GM10266 (cell line): ENCODE data around the gene C1orf174.

Experiments used
- DNase-seq: peaks from one replicate; pipeline ENCODE4 v3.0.0; 2012; ENCODE audit errors: extremely low spot score
- CTCF ChIP-seq: IDR thresholded peaks from 2 replicates; pipeline ENCODE4 v1.5.1; 2012; ENCODE audit warnings: mild to moderate bottlenecking, low read depth; ENCODE audit not compliant: control insufficient read depth, insufficient read depth; ENCODE audit errors: missing control alignments

The C1orf174 gene

DNA sequence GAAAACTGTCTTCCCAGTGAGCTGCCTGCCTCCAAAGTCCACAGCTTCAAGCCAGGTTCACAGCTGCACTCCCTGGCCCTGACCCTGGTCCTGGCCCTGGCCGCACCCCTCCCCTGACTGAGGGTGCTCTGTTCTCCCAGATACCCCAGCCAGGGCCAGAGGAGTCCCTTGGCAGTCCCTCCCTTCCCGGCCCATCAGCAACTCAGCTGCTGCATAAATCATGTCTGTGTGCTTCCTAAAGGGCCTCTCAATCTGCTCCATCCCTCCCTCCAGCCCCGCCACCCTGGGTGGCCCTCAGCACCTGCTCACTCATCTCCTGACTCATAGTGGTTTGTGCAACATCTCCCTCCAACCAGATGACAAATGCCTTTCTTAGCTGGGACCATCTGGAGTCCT is 24.8 kb upstream of the C1orf174 start:
- no peak for TF ChIP-seq CTCF
- no peak for DNase-seq

DNA sequence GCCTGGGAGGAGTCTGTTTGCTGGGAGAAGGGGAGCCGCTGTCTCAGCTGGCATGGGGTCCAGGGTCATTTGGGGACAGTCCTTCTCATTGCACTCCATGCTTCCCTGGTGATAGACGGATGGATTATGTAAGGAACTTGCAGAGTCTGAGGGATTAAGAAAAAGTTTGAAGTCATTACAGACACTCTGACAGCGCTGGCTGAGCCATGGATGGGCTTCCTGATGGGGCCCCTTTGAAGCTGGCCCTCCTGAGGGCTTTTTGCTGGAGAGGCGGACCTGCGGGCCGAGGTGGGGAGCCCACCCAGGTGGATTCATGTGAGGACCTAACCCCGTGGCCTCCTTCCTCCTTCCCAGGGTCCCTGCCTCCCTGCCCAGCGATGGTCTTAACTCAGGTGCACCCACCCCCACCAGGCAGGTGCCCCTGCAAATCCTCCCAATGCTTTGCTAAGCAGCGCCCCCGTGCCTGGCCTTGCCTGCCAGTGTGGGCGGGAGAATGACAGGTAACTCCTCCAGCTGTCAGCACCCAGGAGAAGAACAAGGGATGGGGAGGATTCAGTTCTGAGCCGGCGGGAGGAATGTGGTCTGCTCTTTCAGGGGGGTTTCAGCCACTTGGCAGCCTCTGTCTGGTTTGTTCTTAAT is 24.2 kb upstream of the C1orf174 start:
- DNase-seq: no peak

DNA sequence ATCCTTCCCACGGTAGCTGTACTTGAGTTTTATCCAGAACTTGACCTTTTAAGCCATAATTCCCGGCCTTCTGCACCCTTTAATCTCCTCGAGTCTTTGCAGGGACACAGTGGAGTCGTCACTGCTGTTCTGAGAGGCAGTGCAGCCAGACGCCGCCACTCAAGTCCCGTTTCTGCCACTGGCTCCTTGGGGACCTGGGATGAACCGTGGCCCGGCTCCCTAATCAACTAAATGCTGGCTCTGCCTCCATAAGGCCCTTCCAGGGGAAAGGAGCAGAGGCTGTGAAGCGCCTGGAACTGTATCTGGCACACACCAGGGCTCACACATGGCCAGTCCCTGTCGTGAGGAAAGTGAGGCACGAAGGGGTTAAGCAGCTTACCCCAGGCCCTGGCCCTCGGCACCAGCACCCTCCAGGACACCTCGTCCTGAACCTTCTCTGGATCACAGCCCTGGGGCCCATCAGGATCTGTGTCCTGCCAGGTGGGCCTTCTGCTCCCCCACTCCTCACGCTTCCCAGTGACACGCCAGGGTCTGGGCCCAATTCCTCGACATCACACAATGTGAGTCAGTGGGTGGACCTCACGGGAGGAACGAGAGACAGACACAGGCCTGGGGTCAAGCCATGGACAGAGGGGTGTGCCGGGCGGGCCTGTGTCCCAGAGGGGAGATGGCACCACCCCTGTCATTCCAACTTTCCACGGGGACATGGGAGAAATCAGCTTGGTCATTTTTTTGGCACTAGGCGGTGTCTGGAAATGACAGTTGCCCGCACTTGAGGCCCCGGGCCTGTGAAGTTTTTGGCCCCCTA is 23.5 kb upstream of the C1orf174 start:
- no peak for DNase-seq

More for the DNA sequence above, 24.2 kb upstream of the C1orf174 start:
- no peak for TF ChIP-seq CTCF

GRCh38 chr1:3922851-3923250 is 22.8 kb upstream of the C1orf174 start:
- no peak for TF ChIP-seq CTCF

More for the DNA sequence above, 23.5 kb upstream of the C1orf174 start:
- TF ChIP-seq CTCF: no peak

DNA sequence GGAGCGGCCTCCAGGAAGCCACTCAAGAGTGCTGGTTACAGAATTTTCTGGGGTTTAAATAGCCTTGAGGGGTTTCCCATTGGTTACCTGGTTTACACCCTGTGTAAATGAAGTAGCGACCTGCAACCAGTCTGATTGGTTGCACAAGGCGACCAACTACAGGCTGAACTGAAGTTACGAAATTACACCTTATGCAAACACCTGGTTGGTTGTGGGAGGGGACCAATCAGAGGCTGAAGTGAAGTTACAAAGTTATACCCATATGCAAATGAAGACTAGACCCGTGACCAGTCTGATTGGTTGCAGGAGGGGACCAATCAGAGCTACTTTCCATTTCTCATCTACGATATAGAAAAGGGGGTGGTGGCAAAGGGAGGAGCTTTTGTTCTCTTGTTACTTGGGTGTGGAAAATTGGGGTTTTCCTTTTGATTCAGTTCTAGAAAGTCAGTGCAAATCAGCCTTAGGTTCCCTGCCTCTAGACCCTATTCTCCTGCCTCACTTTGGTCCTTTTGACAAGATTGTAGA is 22.2 kb upstream of the C1orf174 start:
- no peak for DNase-seq
- TF ChIP-seq CTCF: no peak

More at GRCh38 chr1:3922851-3923250, 22.8 kb upstream of the C1orf174 start:
- no peak for DNase-seq

DNA sequence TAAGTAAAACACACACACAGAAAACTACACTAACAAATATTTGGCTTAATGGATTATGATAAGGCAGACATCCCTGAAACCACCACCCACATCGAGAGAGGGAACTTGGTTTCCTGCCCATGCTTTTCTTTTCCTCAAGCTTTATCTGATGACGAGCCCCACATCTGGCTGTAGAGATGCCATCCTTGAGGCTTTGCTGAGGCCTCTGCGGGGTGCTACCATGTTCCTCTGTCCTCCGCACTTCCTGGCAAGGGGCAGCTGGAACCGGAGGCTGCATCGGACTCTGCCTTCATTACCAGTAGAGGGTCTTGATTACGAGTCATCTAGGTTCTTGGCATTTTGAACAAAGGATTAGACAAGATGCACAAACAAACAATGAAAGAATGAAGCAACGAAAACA is 21.7 kb upstream of the C1orf174 start:
- DNase-seq: no peak
- no peak for TF ChIP-seq CTCF

DNA sequence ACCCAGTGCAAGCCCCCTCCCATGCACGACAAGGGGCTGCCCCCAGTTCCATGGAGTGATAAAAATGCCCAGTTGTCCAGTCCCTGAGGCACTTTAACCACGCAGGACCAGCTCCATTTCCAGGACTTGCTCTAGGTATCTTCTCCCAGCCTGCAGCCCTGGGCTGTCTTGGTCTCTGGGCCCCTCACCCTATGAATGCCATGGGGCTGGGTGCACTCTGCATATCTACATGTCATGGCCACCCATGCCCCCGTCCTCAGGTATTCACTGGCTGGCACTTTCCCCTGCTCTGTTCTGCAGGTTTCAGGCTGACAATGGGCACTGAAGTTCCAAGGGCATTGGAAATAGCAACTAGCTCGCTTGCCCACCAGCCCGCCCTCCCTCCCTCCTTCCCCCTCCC is 19.6 kb upstream of the C1orf174 start:
- no peak for DNase-seq
- TF ChIP-seq CTCF: no peak
